ENCODE data around the gene LBHD2. TPM values are rescaled to one million over a fixed set of nuclear protein-coding genes. Genes with fewer than 3 reads are reported as not detected.

LBHD2 gene
- total RNA-seq, 1 donor from 2014 or later: not detected

DNA sequence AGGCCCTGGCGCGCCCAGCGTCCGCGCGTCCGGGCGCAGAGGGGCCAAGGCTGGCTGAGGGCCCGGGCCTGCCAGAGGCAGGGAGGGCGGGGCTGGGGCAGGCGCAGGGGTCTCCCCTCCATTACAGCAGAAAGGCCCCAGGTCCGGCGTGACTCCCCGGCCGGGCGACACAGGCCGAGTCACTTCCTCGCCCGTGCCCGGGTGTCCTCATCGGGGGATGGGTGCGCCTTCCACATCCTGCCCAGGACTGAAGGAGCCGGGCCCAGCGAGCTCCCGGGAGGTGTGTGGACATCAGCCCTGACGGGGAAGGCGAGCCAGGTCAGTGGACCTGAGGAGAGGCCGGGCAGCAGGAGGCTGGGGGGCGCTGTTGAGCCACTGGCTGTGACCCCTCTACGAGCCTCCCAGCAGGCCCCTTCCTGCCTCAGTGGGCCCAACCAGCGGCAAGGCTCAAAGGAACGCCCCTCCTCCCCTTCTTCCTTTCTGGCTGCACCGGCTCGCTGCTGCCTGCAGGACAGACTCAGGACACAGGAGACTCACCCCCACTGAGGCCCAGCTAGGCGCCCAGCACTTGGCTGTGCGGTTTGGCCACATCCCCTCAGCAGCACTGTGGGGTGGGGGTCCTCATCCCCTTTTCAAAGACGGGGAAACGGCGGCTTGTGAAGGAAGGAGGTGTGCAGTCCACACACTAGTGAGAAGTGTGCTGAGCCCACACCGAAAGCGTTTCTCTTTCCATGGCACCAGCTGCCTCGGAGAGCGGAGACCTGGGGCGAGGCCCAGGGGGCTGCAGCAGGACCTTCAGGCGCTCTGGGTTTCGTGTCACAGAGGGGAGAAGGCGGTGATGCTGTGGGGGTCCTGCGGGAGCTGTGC, 39.9 kb downstream of the LBHD2 start:
- DNase-seq (ENCODE audit: low read depth) (no peak), FAIRE-seq (no peak)
- no peak for TF ChIP-seq EZH2 (IDR thresholded peaks at IDR 0.05; ENCODE audit: insufficient read depth, low read length)
- TF ChIP-seq, protein P1, sequence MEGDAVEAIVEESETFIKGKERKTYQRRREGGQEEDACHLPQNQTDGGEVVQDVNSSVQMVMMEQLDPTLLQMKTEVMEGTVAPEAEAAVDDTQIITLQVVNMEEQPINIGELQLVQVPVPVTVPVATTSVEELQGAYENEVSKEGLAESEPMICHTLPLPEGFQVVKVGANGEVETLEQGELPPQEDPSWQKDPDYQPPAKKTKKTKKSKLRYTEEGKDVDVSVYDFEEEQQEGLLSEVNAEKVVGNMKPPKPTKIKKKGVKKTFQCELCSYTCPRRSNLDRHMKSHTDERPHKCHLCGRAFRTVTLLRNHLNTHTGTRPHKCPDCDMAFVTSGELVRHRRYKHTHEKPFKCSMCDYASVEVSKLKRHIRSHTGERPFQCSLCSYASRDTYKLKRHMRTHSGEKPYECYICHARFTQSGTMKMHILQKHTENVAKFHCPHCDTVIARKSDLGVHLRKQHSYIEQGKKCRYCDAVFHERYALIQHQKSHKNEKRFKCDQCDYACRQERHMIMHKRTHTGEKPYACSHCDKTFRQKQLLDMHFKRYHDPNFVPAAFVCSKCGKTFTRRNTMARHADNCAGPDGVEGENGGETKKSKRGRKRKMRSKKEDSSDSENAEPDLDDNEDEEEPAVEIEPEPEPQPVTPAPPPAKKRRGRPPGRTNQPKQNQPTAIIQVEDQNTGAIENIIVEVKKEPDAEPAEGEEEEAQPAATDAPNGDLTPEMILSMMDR (IDR thresholded peaks at IDR 0.05; ENCODE audit: insufficient read depth, low read depth, low read length): peak; percentile 13
- Histone ChIP-seq H4K20me1 (ENCODE audit: insufficient read depth, low read length) (peaks cover 45% of the 10 kb centered on the region), H3K27ac (ENCODE audit: low read depth, low read length) (no peak overlapping the region), H3K4me1 (ENCODE audit: insufficient read depth, low read length) (peaks cover 28% of the 10 kb centered on the region), H3K9me3 (ENCODE audit: insufficient read depth, low read depth, low read length) (no peaks in the 10 kb centered on the region), H3K4me2 (ENCODE audit: low read length) (peak overlapping the region; percentile 80), H3K27me3 (ENCODE audit: insufficient read depth, low read length) (no peaks in the 10 kb centered on the region), H3K36me3 (ENCODE audit: insufficient read depth, low read length) (no peaks in the 10 kb centered on the region), H3K9ac (ENCODE audit: low read length) (peak overlapping the region; percentile 35), H3K4me3 (ENCODE audit: insufficient read depth, low read depth, low read length) (peak overlapping the region; percentile 46), H3K79me2 (ENCODE audit: insufficient read depth, low read length) (no peaks in the 10 kb centered on the region), H2AFZ (ENCODE audit: low read depth, low read length) (peak overlapping the region; percentile 56)
- Mint-ChIP-seq H3K9me3 (ENCODE audit: unreplicated experiment) (no peaks in the 10 kb centered on the region), H3K27me3 (ENCODE audit: low read depth, unreplicated experiment) (peaks cover 18% of the 10 kb centered on the region), H3K4me1 (ENCODE audit: low read depth, unreplicated experiment) (peaks cover 8% of the 10 kb centered on the region), H3K36me3 (ENCODE audit: low read depth, unreplicated experiment) (peaks cover 2% of the 10 kb centered on the region), H3K27ac (ENCODE audit: unreplicated experiment) (no peak overlapping the region), H3K4me3 (ENCODE audit: unreplicated experiment) (peak overlapping the region; percentile 76)

DNA sequence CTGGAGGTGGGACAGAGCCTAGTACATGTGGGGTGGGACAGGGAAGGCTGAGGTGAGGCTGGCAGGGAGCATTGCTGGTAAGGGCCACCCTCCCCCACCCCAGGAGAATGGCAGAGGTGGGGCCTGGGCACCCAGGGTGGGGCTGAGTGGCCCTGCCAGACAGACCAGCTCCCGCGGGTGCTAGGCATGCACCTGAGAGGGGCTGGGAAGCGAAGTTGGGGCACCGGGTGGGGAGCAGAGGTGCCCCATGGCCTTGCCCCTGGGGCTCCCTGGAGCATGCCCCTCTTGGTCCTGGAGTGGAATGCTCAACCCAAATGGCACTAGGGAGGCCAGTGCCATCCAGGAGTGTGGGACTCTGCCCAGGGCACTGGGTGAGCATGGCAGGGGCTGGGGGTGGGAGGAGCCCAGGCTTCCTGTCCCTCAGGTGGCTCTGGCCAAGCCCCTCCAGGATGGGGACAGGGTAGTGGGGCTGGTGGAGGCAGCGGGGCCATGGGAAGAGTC, 40.5 kb downstream of the LBHD2 start:
- Mint-ChIP-seq H3K27ac (ENCODE audit: unreplicated experiment) (no peak overlapping the region), H3K4me3 (ENCODE audit: unreplicated experiment) (peak overlapping the region; percentile 76), H3K9me3 (ENCODE audit: unreplicated experiment) (no peaks in the 10 kb centered on the region), H3K36me3 (ENCODE audit: low read depth, unreplicated experiment) (peaks cover 5% of the 10 kb centered on the region), H3K27me3 (ENCODE audit: low read depth, unreplicated experiment) (peaks cover 22% of the 10 kb centered on the region), H3K4me1 (ENCODE audit: low read depth, unreplicated experiment) (peaks cover 15% of the 10 kb centered on the region)
- Histone ChIP-seq H3K27me3 (ENCODE audit: insufficient read depth, low read length) (no peaks in the 10 kb centered on the region), H3K4me1 (ENCODE audit: insufficient read depth, low read length) (peaks cover 28% of the 10 kb centered on the region), H3K9ac (ENCODE audit: low read length) (peak overlapping the region; percentile 35), H3K4me3 (ENCODE audit: insufficient read depth, low read depth, low read length) (peak overlapping the region; percentile 46), H3K4me2 (ENCODE audit: low read length) (peak overlapping the region; percentile 80), H3K36me3 (ENCODE audit: insufficient read depth, low read length) (no peaks in the 10 kb centered on the region), H3K27ac (ENCODE audit: low read depth, low read length) (no peak overlapping the region), H2AFZ (ENCODE audit: low read depth, low read length) (no peak overlapping the region), H3K79me2 (ENCODE audit: insufficient read depth, low read length) (no peaks in the 10 kb centered on the region), H4K20me1 (ENCODE audit: insufficient read depth, low read length) (peaks cover 52% of the 10 kb centered on the region), H3K9me3 (ENCODE audit: insufficient read depth, low read depth, low read length) (no peaks in the 10 kb centered on the region)
- DNase-seq (ENCODE audit: low read depth) (no peak), FAIRE-seq (no peak)
- TF ChIP-seq, protein P1 (IDR thresholded peaks at IDR 0.05; ENCODE audit: insufficient read depth, low read depth, low read length): no peak
- no peak for TF ChIP-seq EZH2 (IDR thresholded peaks at IDR 0.05; ENCODE audit: insufficient read depth, low read length)

All from astrocyte (in vitro differentiated cells and primary cell).